ENCODE results near the gene MTPN. TPM values are rescaled to one million over a fixed set of nuclear protein-coding genes. Genes with fewer than 3 reads are reported as not detected.
A peak's percentile ranks its signal among the peaks of the same experiment; 100 is the strongest.

The MTPN gene
- total RNA-seq, 1 experiment from 2014 or later: 98.2 TPM

- Histone ChIP-seq H3K79me2 (ENCODE audit: insufficient read depth, low read length) (peaks cover 18% of the 10 kb centered on the region; the same call in 1 of the 2 replicates), H4K8ac (replicated peaks; ENCODE audit: insufficient read length, low read depth, low read length) (no peak overlapping the region), H3K27ac (ENCODE audit: insufficient read length, low read depth, low read length) (no peak overlapping the region), H3K23ac (ENCODE audit: insufficient read length, low read depth, low read length) (no peak overlapping the region), H2AFZ (ENCODE audit: low read length) (no peak overlapping the region), H2BK120ac (ENCODE audit: low read depth, low read length, poor library complexity, severe bottlenecking) (no peak overlapping the region), H4K91ac (ENCODE audit: insufficient read length, low read depth, low read length) (no peak overlapping the region), H3K4me2 (ENCODE audit: insufficient read depth, insufficient read length, low read length) (no peak overlapping the region), H3K9me3 (ENCODE audit: control insufficient read depth, low read depth, low read length) (no peaks in the 10 kb centered on the region), H4K20me1 (ENCODE audit: control insufficient read depth, insufficient read depth, insufficient read length) (no peaks in the 10 kb centered on the region), H3K18ac (ENCODE audit: insufficient read length, low read depth, low read length) (no peak overlapping the region), H3K14ac (ENCODE audit: insufficient read depth, low read length) (no peak overlapping the region), H2AK5ac (ENCODE audit: insufficient read length, low read length) (no peak overlapping the region), H3K4me1 (ENCODE audit: insufficient read depth, low read length) (no peaks in the 10 kb centered on the region), H3K4ac (ENCODE audit: low read depth, low read length) (no peak overlapping the region), H3T11ph (ENCODE audit: low read length) (no peak overlapping the region), H2BK20ac (ENCODE audit: low read depth, low read length, poor library complexity, severe bottlenecking) (no peak overlapping the region), H3K23me2 (ENCODE audit: insufficient read length, low read depth, low read length, poor library complexity, severe bottlenecking) (no peaks in the 10 kb centered on the region), H2BK12ac (ENCODE audit: insufficient read length, low read depth, low read length) (no peak overlapping the region), H2BK5ac (ENCODE audit: insufficient read length, low read length) (no peak overlapping the region), H2BK15ac (ENCODE audit: low read depth, low read length) (no peak overlapping the region), H3K56ac (ENCODE audit: insufficient read length, low read depth, low read length) (no peak overlapping the region), H3K79me1 (ENCODE audit: insufficient read depth, low read depth, low read length, poor library complexity, severe bottlenecking) (peaks cover 2% of the 10 kb centered on the region), H4K5ac (ENCODE audit: insufficient read length, low read depth, low read length) (no peak overlapping the region), H3K9ac (ENCODE audit: extremely low read depth, insufficient read length, low read length) (no peak overlapping the region), H3K27me3 (ENCODE audit: insufficient read depth, low read length) (no peaks in the 10 kb centered on the region)
- TF ChIP-seq CTCF (conservative IDR thresholded peaks at IDR 0.05): no peak
- Mint-ChIP-seq H3K27me3 (ENCODE audit: low read depth) (no peaks in the 10 kb centered on the region), H3K4me1 (peaks cover under 1 to 9% of the 10 kb centered on the region in 2 experiments; a peak in 3 of 4 replicates), H3K9me3 (no peaks in the 10 kb centered on the region), H3K36me3 (ENCODE audit: insufficient read depth in 1 of 3, low read depth in 3 of 3) (peaks cover 0 to 15% (median 2%) of the 10 kb centered on the region in 3 experiments; a peak in 3 of 7 replicates), H3K27ac (peak overlapping the region in 1 of 3 experiments; percentile 23; a peak in 1 of 7 replicates), H3K4me3 (no peak overlapping the region)
- WGBS (ENCODE audit: extremely low coverage, insufficient read length, low lambda C conversion rate): no CpG with 5 or more reads among the region's 1 CpG
- DNase-seq: no peak
Observed at GRCh38 chr7:135970682-135971365, 6.3 kb downstream of the MTPN start.

Measured in H9 (cell line).